ENCODE measurements around the gene GATA2. TPM values are rescaled to one million over a fixed set of nuclear protein-coding genes. Genes with fewer than 3 reads are reported as not detected.

Gene GATA2
- total RNA-seq, 1 experiment from 2014 or later = 12.5 TPM

DNA sequence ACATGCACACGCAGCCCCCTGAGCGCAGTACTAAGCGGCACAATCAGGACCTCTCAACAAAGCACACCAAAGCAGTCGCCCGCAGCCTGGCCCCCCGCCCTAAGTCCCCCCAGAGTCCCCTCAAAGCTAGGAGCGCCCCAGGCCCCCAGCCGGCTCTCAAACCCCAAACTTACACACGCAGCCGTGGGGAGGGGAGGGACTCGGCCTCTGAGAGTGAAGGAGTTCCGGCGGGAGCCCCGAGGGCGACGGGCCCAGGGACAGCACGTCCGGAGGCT, 5.5 kb downstream of the GATA2 start:
- H3K27me3 Mint-ChIP-seq (ENCODE audit: insufficient read depth, unreplicated experiment) = no peaks in the 10 kb centered on the region
- no peaks in the 10 kb centered on the region for H3K4me1 Mint-ChIP-seq (ENCODE audit: low read depth, unreplicated experiment)
- H3K27ac Mint-ChIP-seq (ENCODE audit: unreplicated experiment) = peak overlapping the region; percentile 89
- TF ChIP-seq, protein P1, sequence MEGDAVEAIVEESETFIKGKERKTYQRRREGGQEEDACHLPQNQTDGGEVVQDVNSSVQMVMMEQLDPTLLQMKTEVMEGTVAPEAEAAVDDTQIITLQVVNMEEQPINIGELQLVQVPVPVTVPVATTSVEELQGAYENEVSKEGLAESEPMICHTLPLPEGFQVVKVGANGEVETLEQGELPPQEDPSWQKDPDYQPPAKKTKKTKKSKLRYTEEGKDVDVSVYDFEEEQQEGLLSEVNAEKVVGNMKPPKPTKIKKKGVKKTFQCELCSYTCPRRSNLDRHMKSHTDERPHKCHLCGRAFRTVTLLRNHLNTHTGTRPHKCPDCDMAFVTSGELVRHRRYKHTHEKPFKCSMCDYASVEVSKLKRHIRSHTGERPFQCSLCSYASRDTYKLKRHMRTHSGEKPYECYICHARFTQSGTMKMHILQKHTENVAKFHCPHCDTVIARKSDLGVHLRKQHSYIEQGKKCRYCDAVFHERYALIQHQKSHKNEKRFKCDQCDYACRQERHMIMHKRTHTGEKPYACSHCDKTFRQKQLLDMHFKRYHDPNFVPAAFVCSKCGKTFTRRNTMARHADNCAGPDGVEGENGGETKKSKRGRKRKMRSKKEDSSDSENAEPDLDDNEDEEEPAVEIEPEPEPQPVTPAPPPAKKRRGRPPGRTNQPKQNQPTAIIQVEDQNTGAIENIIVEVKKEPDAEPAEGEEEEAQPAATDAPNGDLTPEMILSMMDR (IDR thresholded peaks at IDR 0.05; ENCODE audit: insufficient read depth in 1 of 2, low read depth in 1 of 2, low read length in 1 of 2, severe bottlenecking in 1 of 2, unreplicated experiment in 1 of 2) = no peak
- no peak for DNase-seq
- H3K4me1 ChIP-seq = peaks cover 11% of the 10 kb centered on the region
- H3K9me3 ChIP-seq = no peaks in the 10 kb centered on the region
- no peaks in the 10 kb centered on the region for H3K27me3 ChIP-seq (replicated peaks; ENCODE audit: control insufficient read depth, insufficient read depth, low read length)
- POLR2A ChIA-PET = no interaction called here
- peak overlapping the region; percentile 93 for H3K4me3 Mint-ChIP-seq (ENCODE audit: unreplicated experiment)
- H3K36me3 ChIP-seq (ENCODE audit: control insufficient read depth, insufficient read depth, low read length) = no peaks in the 10 kb centered on the region
- H3K4me3 ChIP-seq (ENCODE audit: low read depth, low read length) = peak overlapping the region; percentile 71
- H3K36me3 Mint-ChIP-seq (ENCODE audit: insufficient read depth, unreplicated experiment) = peaks cover 9% of the 10 kb centered on the region
- BruUV-seq (replicated peaks) = no TSS peak
- H3K9me3 Mint-ChIP-seq (ENCODE audit: unreplicated experiment) = no peaks in the 10 kb centered on the region
- CTCF ChIA-PET = interaction anchor here (1.0 kb wide), 1 partner anchor 10 kb away, joined by 6 read pairs; no protein-coding TSS in a partner anchor
- intact Hi-C loops (cut with micrococcal nuclease; ENCODE audit: unreplicated experiment) = no loop called here

DNA sequence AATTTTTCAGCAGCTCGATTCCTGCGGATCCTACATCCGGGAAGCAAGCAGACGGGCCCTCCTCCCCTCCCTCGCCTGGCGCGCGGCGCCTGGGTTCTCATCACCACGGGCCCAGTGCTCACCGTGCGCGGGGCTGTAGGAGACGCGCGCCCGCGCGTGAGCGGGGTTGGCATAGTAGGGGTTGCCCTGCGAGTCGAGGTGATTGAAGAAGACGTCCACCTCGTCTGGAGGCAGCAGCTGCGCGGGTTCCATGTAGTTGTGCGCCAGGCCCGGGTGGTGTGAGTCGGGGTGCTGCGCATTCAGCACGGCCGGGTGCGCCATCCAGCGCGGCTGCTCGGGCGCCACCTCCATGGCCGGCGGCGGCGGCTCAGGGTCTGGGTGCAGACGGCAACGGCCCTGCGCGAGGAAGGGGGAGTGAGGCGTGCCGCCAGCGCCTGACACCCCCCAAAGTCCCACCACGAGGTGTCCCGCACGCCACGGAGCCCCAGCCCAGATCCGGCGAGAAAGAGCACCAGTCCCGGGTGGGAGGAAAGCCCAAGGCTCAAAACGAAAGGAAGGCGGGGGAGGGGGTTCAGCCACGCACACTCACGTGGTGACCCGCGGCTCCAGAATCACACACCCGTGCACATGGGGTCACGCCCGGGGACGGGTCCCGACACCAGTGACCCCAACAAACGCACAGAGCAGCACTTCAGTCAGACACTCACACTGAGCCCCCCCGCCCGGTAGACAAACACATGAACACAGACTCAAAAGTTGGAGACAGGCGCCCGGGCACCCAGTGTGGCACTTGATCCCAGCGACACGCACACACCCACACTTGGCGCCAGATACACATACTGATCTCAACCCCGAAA, 6.1 kb downstream of the GATA2 start:
- H3K4me1 Mint-ChIP-seq (ENCODE audit: low read depth, unreplicated experiment) = no peaks in the 10 kb centered on the region
- no peaks in the 10 kb centered on the region for H3K27me3 Mint-ChIP-seq (ENCODE audit: insufficient read depth, unreplicated experiment)
- intact Hi-C loops (cut with micrococcal nuclease; ENCODE audit: unreplicated experiment) = no loop called here
- H3K4me3 ChIP-seq (ENCODE audit: low read depth, low read length) = peak overlapping the region; percentile 71
- TF ChIP-seq, protein P1 (IDR thresholded peaks at IDR 0.05; ENCODE audit: insufficient read depth in 1 of 2, low read depth in 1 of 2, low read length in 1 of 2, severe bottlenecking in 1 of 2, unreplicated experiment in 1 of 2) = no peak
- H3K36me3 ChIP-seq (ENCODE audit: control insufficient read depth, insufficient read depth, low read length) = no peaks in the 10 kb centered on the region
- DNase-seq = no peak
- peak overlapping the region; percentile 93 for H3K4me3 Mint-ChIP-seq (ENCODE audit: unreplicated experiment)
- BruUV-seq (replicated peaks) = TSS peak; percentile 58
- peak overlapping the region; percentile 89 for H3K27ac Mint-ChIP-seq (ENCODE audit: unreplicated experiment)
- no peaks in the 10 kb centered on the region for H3K9me3 Mint-ChIP-seq (ENCODE audit: unreplicated experiment)
- H3K9me3 ChIP-seq = no peaks in the 10 kb centered on the region
- ChIA-PET POLR2A (no interaction called here), CTCF (interaction anchor here (1.0 kb wide), 1 partner anchor 11 kb away, joined by 6 read pairs; no protein-coding TSS in a partner anchor)
- H3K4me1 ChIP-seq = peaks cover 11% of the 10 kb centered on the region
- no peaks in the 10 kb centered on the region for H3K27me3 ChIP-seq (replicated peaks; ENCODE audit: control insufficient read depth, insufficient read depth, low read length)
- peaks cover 9% of the 10 kb centered on the region for H3K36me3 Mint-ChIP-seq (ENCODE audit: insufficient read depth, unreplicated experiment)

DNA sequence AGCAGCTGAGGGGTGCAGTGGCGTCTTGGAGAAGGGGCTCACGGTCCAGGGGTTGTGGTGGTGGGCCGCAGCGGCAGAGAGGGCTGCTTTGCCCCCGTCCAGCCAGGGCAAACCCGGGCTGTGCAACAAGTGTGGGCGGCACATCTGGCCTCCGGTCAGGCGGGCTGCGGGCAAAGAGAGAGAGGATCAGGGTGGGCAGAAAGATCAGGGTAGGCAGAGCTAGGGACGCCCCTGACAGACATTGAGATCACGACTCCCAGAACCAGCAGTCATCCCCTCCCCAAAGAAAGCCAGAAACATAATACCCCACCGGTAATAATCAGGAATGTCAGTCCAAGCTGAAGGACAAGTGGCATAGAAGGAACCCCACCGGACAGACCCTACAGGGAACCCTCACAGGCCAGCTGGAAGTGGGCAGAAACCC, 6.8 kb downstream of the GATA2 start:
- peaks cover 11% of the 10 kb centered on the region for H3K4me1 ChIP-seq
- ChIA-PET CTCF (no interaction called here), POLR2A (no interaction called here)
- TF ChIP-seq, protein P1 (IDR thresholded peaks at IDR 0.05; ENCODE audit: insufficient read depth in 1 of 2, low read depth in 1 of 2, low read length in 1 of 2, severe bottlenecking in 1 of 2, unreplicated experiment in 1 of 2) = no peak
- Mint-ChIP-seq H3K4me1 (ENCODE audit: low read depth, unreplicated experiment) (no peaks in the 10 kb centered on the region), H3K27ac (ENCODE audit: unreplicated experiment) (no peak overlapping the region), H3K27me3 (ENCODE audit: insufficient read depth, unreplicated experiment) (no peaks in the 10 kb centered on the region), H3K36me3 (ENCODE audit: insufficient read depth, unreplicated experiment) (peaks cover 9% of the 10 kb centered on the region), H3K4me3 (ENCODE audit: unreplicated experiment) (peak overlapping the region; percentile 93), H3K9me3 (ENCODE audit: unreplicated experiment) (no peaks in the 10 kb centered on the region)
- DNase-seq = no peak
- no peak overlapping the region for H3K4me3 ChIP-seq (ENCODE audit: low read depth, low read length)
- BruUV-seq (replicated peaks) = no TSS peak
- no peaks in the 10 kb centered on the region for H3K36me3 ChIP-seq (ENCODE audit: control insufficient read depth, insufficient read depth, low read length)
- intact Hi-C loops (cut with micrococcal nuclease; ENCODE audit: unreplicated experiment) = no loop called here
- H3K27me3 ChIP-seq (replicated peaks; ENCODE audit: control insufficient read depth, insufficient read depth, low read length) = no peaks in the 10 kb centered on the region
- H3K9me3 ChIP-seq = no peaks in the 10 kb centered on the region

Data from Caco-2 (cell line).